Measurements from ENCODE around the gene FLT4.

Gene FLT4

DNA sequence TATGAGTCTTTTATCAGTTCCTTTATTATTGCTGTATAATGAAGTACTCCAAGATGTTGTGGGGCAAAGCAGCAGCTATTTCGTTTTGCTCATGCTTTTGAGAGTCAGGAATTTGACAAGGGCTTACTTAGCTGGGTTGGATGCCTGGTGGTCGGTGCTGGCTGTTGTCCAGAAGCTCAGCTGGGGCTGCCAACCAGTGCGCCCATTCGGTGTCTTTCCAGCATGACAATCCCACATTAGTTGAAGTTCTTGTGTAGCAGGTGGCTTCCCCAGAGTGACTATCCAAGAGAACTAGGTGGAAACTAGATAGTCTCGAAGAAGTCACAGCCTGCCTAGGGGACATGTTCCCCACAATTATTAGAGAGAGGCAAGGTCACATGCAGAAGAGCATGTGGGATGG lies 3.4 kb upstream of the FLT4 start:
- no peak for TF ChIP-seq CTCF (IDR thresholded peaks at IDR 0.05)

DNA sequence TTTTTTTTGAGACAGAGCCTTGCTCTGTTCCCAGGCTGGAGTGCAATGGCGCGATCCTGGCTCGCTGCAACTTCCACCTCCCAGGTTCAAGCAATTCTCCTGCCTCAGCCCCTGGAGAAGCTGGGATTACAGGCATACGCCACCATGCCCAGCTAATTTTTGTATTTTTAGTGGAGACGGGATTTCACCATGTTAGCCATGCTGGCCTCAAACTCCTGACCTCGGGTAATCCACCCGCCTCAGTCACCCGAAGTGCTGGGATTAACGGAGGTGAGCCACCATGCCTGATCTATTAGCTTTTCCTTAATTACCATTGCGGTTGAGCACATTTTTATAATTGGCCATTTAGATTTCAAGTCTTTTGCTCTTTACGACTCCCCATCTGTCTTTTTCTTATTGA lies 2.9 kb upstream of the FLT4 start:
- no peak for TF ChIP-seq CTCF (IDR thresholded peaks at IDR 0.05)

- peak; percentile 46 for TF ChIP-seq CTCF (IDR thresholded peaks at IDR 0.05)
These were observed 623 bp downstream of the FLT4 start for GRCh38 chr5:180648658-180649296.

GRCh38 chr5:180647941-180648500 lies 1.4 kb downstream of the FLT4 start:
- no peak for TF ChIP-seq CTCF (IDR thresholded peaks at IDR 0.05)

- TF ChIP-seq CTCF (IDR thresholded peaks at IDR 0.05), result no peak
These were observed 1.9 kb downstream of the FLT4 start for GRCh38 chr5:180647465-180647864.

DNA sequence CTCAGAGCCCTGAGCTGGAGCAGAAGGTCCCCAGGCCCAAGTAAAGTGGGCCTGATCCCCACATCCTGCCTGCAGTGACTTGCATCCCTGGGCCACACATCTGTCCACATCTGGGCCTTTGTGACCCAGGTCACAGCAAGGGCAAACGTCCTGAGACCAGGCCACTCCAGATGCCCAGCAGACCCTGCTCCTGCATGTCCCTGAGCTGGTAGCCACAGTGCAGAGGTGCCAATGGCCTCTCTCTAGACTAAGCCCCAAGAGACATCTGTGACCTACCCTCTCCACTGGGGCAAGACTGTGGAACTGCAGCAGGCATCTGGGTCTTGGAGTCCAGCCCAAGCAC lies 2.5 kb downstream of the FLT4 start:
- TF ChIP-seq CTCF (IDR thresholded peaks at IDR 0.05), result no peak

DNA sequence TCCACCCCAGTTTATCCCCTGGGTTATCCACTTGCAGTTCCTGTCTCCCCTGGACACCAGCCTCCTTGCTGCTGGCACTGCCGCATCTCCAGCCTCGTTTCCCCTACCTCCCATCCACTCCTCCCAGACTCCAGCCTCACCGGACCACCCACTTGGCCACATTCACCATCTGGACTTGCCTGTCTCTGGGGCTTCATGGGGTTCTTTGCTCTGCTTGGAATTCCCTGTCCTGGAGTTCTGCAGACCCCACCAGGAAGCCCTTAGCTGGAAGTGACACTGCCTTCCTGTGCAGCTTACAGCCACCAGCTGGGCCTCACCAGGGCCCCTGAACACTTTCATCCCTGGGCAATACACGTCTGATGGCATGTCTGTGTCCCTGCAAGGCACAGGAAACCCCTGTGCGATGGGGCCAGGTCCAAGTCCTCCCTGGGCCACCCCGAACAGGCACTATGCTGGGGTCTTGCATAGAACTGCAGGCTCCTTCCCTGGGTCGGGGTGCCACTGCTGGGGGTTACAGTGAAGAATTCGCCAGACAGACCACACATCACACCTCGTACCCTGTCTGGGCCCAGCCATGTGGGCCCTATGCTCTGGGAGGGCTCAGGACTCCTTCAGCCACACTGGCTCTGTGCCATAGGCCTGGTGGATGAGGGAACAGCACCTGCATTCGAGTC lies 3.0 kb downstream of the FLT4 start:
- TF ChIP-seq CTCF (IDR thresholded peaks at IDR 0.05), result no peak

Measured in LNCAP (cell line).